GM23338 (cell line): ENCODE data around the gene ANGPTL2. TPM values are rescaled to one million over a fixed set of nuclear protein-coding genes. Genes with fewer than 3 reads are reported as not detected.

Experiments used
- ATAC-seq: fragments of 200-7000 bp; cut with Tn5 transposase; 3 replicates; pipeline ENCODE4 v1.9.1; 2020
- DNase-seq: peaks from one replicate; pipeline ENCODE4 v3.0.0-alpha.2; 2015; ENCODE audit warnings: low spot score
- H2AFZ ChIP-seq: fragments of 200-600 bp; sonication (generic); 2 replicates; pipeline ENCODE4 v1.8.0; 2016; ENCODE audit warnings: antibody characterized with exemption, mild to moderate bottlenecking, moderate library complexity
- H3F3A ChIP-seq: fragments of 200-600 bp; sonication (generic); replicated peaks from 2 replicates; pipeline ENCODE4 v1.8.0; 2017; ENCODE audit warnings: antibody characterized with exemption, mixed run types, low read depth
- H3K27ac ChIP-seq: fragments of 200-600 bp; sonication (generic); 2 replicates; pipeline ENCODE4 v1.6.1; 2016; ENCODE audit warnings: low read depth
- H3K27me3 ChIP-seq: fragments of 200-600 bp; sonication (generic); 2 replicates; pipeline ENCODE4 v1.8.0; 2016; ENCODE audit warnings: mild to moderate bottlenecking, mixed run types, moderate library complexity; ENCODE audit not compliant: insufficient read depth
- H3K36me3 ChIP-seq: fragments of 200-600 bp; sonication (generic); 2 replicates; pipeline ENCODE4 v1.8.0; 2016; ENCODE audit warnings: mild to moderate bottlenecking; ENCODE audit not compliant: insufficient read depth
- H3K4me1 ChIP-seq: fragments of 200-600 bp; sonication (generic); 2 replicates; pipeline ENCODE4 v1.8.0; 2016; ENCODE audit warnings: mild to moderate bottlenecking, moderate library complexity; ENCODE audit not compliant: insufficient read depth
- H3K4me2 ChIP-seq: fragments of 200-600 bp; sonication (generic); 2 replicates; pipeline ENCODE4 v1.7.1; 2017; ENCODE audit warnings: mixed run types
- H3K4me3 ChIP-seq: fragments of 200-600 bp; sonication (generic); 2 replicates; pipeline ENCODE4 v1.6.1; 2016; ENCODE audit warnings: mixed run types
- H3K79me2 ChIP-seq: fragments of 200-600 bp; sonication (generic); replicated peaks from 2 replicates; pipeline ENCODE4 v1.8.0; 2017; ENCODE audit warnings: mild to moderate bottlenecking; ENCODE audit not compliant: insufficient read depth
- H3K9me2 ChIP-seq: fragments of 200-600 bp; sonication (generic); 2 replicates; pipeline ENCODE4 v1.8.0; 2017; ENCODE audit not compliant: insufficient read depth
- H4K20me1 ChIP-seq: fragments of 200-600 bp; sonication (generic); replicated peaks from 2 replicates; pipeline ENCODE4 v1.8.0; 2017; ENCODE audit warnings: mild to moderate bottlenecking; ENCODE audit not compliant: insufficient read depth
- H3K27ac Mint-ChIP-seq: 2 replicates; pipeline ENCODE4 v1.8.0; 2020; ENCODE audit warnings: inconsistent platforms, mild to moderate bottlenecking, moderate library complexity, mixed read lengths
- H3K27me3 Mint-ChIP-seq: 3 replicates; pipeline ENCODE4 v1.8.0; 2022; ENCODE audit warnings: low read depth, mild to moderate bottlenecking, moderate library complexity, mixed read lengths, inconsistent platforms; ENCODE audit not compliant: insufficient read depth, poor library complexity
- H3K36me3 Mint-ChIP-seq: 3 replicates; pipeline ENCODE4 v1.8.0; 2021; ENCODE audit warnings: low read depth, mild to moderate bottlenecking, inconsistent platforms, moderate library complexity, mixed read lengths
- H3K4me1 Mint-ChIP-seq: 3 replicates; pipeline ENCODE4 v1.8.0; 2020; ENCODE audit warnings: mild to moderate bottlenecking, inconsistent platforms, mixed read lengths
- H3K4me3 Mint-ChIP-seq: 3 replicates; pipeline ENCODE4 v1.8.0; 2021; ENCODE audit warnings: moderate library complexity, mild to moderate bottlenecking, inconsistent platforms, mixed read lengths
- H3K9me3 Mint-ChIP-seq: 3 replicates; pipeline ENCODE4 v1.8.0; 2020; ENCODE audit warnings: moderate library complexity, mild to moderate bottlenecking, inconsistent platforms, mixed read lengths
- CREB1 ChIP-seq: fragments of 250-450 bp; sonication (Bioruptor Pico); IDR thresholded peaks from 2 replicates; pipeline ENCODE4 v1.5.0; 2020; ENCODE audit warnings: low read depth, mild to moderate bottlenecking, moderate library complexity
- EZH2 ChIP-seq: fragments of 200-600 bp; sonication (generic); IDR thresholded peaks from one replicate; pipeline ENCODE4 v1.8.0; 2017; ENCODE audit warnings: antibody characterized with exemption, mild to moderate bottlenecking, low read depth; ENCODE audit not compliant: unreplicated experiment
- JUNB ChIP-seq: IDR thresholded peaks from one replicate; pipeline ENCODE4 v1.6.1; 2016; ENCODE audit warnings: antibody characterized with exemption; ENCODE audit not compliant: unreplicated experiment
- NANOG ChIP-seq: IDR thresholded peaks from 2 replicates; pipeline ENCODE4 v1.6.1; 2016; ENCODE audit warnings: antibody characterized with exemption, borderline replicate concordance
- ZNF114 ChIP-seq: fragments of 250-450 bp; sonication (Bioruptor Pico); IDR thresholded peaks from 2 replicates; pipeline ENCODE4 v1.5.0; 2020; ENCODE audit warnings: mild to moderate bottlenecking, moderate library complexity
- polyA plus RNA-seq: library from polyadenylated mRNA; unstranded; fragments of >200 nt; fragmentation: Nextera tagmentation; extraction: Ambion mirVana; gene quantifications from 2 replicates; pipeline ENCODE4 v1.2.1, GENCODE V29; 2016
- total RNA-seq: library from RNA; depleted of rRNA; stranded (reverse); fragments of >200 nt; shearing (Covaris generic); gene quantifications from 2 replicates; pipeline ENCODE4 v1.2.3, GENCODE V29; 2014
- TF ChIP-seq, protein P1 (sequence below): IDR thresholded peaks from 2 replicates; pipeline ENCODE4 v1.6.1; 2016; ENCODE audit warnings: antibody characterized with exemption
- TF ChIP-seq, protein P2 (sequence below), 2 experiments: fragments of 200-600 bp in 1 of 2; sonication (generic) in 1 of 2; conservative IDR thresholded peaks; 2 replicates each; pipeline versions ENCODE4 v1.5.1 to v1.6.1; 2016 to 2017; ENCODE audit warnings: antibody characterized with exemption in 2 of 2, low read depth in 2 of 2, mild to moderate bottlenecking in 2 of 2, moderate library complexity in 1 of 2
- TF ChIP-seq, protein P3 (sequence below): IDR thresholded peaks from one replicate; pipeline ENCODE4 v1.6.1; 2018; ENCODE audit warnings: antibody characterized with exemption; ENCODE audit not compliant: unreplicated experiment

ANGPTL2 gene
- total and polyA plus RNA-seq, 2 experiments from 2014 or later: 2.9 to 5.2 TPM

DNA sequence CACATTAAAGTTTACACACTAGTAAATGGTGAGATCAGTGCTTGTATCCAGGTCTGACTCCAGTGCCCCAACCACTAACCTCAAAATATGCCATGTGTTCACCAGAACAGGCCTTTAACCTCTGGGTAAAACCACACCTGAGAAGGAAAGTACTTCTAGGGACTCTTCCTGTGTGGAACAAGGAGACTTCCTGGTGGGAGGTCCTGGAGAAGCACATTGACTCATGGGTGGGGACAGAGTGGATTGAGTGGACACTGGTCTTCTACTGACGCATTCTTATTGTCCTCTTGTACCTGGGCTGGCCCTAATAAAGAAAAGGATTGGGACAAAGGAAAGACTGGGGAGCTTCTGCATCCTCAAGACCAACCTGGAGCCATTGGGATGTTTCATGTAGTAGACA, 43.4 kb downstream of the ANGPTL2 start:
- DNase-seq: no peak

More for the DNA sequence above, 43.4 kb downstream of the ANGPTL2 start:
- peaks cover 29% of the 10 kb centered on the region for H3K4me1 ChIP-seq
- H3K27me3 ChIP-seq: no peaks in the 10 kb centered on the region
- H3K4me2 ChIP-seq: no peak overlapping the region
- H3K9me3 Mint-ChIP-seq: no peaks in the 10 kb centered on the region
- 0 out of 2 replicates have a peak, but pooled peaks cover 2% of the 10 kb centered on the region for H3F3A ChIP-seq
- no peak overlapping the region for H2AFZ ChIP-seq
- H3K9me2 ChIP-seq: 0 out of 2 replicates have a peak, but pooled peaks cover 3% of the 10 kb centered on the region
- no peak for ATAC-seq
- H3K27ac Mint-ChIP-seq: no peak overlapping the region
- peaks cover 44% of the 10 kb centered on the region for H3K4me1 Mint-ChIP-seq
- no peaks in the 10 kb centered on the region for H3K36me3 ChIP-seq
- no peaks in the 10 kb centered on the region for H4K20me1 ChIP-seq
- peaks cover 14% of the 10 kb centered on the region for H3K27me3 Mint-ChIP-seq
- no peaks in the 10 kb centered on the region for H3K36me3 Mint-ChIP-seq
- H3K27ac ChIP-seq: no peak overlapping the region
- no peak overlapping the region for H3K4me3 ChIP-seq
- no peak overlapping the region for H3K4me3 Mint-ChIP-seq
- H3K79me2 ChIP-seq: no peaks in the 10 kb centered on the region
- no peak for TF ChIP-seq NANOG
- TF ChIP-seq EZH2: no peak
- TF ChIP-seq, protein P1, sequence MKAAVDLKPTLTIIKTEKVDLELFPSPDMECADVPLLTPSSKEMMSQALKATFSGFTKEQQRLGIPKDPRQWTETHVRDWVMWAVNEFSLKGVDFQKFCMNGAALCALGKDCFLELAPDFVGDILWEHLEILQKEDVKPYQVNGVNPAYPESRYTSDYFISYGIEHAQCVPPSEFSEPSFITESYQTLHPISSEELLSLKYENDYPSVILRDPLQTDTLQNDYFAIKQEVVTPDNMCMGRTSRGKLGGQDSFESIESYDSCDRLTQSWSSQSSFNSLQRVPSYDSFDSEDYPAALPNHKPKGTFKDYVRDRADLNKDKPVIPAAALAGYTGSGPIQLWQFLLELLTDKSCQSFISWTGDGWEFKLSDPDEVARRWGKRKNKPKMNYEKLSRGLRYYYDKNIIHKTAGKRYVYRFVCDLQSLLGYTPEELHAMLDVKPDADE: no peak
- TF ChIP-seq ZNF114: no peak
- TF ChIP-seq, protein P2, sequence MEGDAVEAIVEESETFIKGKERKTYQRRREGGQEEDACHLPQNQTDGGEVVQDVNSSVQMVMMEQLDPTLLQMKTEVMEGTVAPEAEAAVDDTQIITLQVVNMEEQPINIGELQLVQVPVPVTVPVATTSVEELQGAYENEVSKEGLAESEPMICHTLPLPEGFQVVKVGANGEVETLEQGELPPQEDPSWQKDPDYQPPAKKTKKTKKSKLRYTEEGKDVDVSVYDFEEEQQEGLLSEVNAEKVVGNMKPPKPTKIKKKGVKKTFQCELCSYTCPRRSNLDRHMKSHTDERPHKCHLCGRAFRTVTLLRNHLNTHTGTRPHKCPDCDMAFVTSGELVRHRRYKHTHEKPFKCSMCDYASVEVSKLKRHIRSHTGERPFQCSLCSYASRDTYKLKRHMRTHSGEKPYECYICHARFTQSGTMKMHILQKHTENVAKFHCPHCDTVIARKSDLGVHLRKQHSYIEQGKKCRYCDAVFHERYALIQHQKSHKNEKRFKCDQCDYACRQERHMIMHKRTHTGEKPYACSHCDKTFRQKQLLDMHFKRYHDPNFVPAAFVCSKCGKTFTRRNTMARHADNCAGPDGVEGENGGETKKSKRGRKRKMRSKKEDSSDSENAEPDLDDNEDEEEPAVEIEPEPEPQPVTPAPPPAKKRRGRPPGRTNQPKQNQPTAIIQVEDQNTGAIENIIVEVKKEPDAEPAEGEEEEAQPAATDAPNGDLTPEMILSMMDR (conservative IDR thresholded peaks at IDR 0.05; ENCODE audit: low read depth in 2 of 2): no peak
- TF ChIP-seq, protein P3, sequence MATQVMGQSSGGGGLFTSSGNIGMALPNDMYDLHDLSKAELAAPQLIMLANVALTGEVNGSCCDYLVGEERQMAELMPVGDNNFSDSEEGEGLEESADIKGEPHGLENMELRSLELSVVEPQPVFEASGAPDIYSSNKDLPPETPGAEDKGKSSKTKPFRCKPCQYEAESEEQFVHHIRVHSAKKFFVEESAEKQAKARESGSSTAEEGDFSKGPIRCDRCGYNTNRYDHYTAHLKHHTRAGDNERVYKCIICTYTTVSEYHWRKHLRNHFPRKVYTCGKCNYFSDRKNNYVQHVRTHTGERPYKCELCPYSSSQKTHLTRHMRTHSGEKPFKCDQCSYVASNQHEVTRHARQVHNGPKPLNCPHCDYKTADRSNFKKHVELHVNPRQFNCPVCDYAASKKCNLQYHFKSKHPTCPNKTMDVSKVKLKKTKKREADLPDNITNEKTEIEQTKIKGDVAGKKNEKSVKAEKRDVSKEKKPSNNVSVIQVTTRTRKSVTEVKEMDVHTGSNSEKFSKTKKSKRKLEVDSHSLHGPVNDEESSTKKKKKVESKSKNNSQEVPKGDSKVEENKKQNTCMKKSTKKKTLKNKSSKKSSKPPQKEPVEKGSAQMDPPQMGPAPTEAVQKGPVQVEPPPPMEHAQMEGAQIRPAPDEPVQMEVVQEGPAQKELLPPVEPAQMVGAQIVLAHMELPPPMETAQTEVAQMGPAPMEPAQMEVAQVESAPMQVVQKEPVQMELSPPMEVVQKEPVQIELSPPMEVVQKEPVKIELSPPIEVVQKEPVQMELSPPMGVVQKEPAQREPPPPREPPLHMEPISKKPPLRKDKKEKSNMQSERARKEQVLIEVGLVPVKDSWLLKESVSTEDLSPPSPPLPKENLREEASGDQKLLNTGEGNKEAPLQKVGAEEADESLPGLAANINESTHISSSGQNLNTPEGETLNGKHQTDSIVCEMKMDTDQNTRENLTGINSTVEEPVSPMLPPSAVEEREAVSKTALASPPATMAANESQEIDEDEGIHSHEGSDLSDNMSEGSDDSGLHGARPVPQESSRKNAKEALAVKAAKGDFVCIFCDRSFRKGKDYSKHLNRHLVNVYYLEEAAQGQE: no peak
- no peak for TF ChIP-seq CREB1 (CRISPR knock-in tag)
- TF ChIP-seq JUNB: no peak
